Measurements from ENCODE around the gene DNAJA4. TPM values are rescaled to one million over a fixed set of nuclear protein-coding genes. Genes with fewer than 3 reads are reported as not detected.

The DNAJA4 gene
- total RNA-seq, 4 donors from 2014 or later, result 9.5 to 21.9 (median 13.8) TPM

DNA sequence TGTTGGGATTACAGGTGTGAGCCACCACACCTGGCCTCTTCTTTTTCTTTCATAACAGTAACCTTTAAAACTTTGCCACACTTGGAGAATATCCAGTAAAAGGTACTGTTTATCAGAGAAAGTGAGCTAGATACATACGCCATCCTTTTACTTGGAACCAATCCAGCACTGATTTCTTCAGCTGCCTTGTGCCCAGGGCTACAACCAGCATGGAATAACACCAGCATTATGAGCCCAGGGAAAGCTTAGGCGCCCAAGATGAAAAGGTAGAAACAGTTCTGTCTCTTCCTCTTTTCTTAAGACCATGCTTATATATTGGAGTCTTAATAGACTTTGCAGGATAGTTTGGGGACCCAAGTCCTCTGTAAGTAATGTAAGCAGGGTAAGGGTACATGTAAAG, 26.7 kb downstream of the DNAJA4 start:
- intact Hi-C loops (cut with DNase I), result no loop called here
- DNase-seq, result no peak
- peaks cover 3 to 28% of the 10 kb centered on the region in 2 donors for H3K36me3 ChIP-seq
- no peaks in the 10 kb centered on the region for H3K4me1 ChIP-seq
- no peaks in the 10 kb centered on the region for H3K27me3 ChIP-seq
- 71 to 90% methylated on average over 2 of the region's 2 CpGs for WGBS, 2 donors
- H3K27ac ChIP-seq, result no peak overlapping the region
- H3K9me3 ChIP-seq, result no peaks in the 10 kb centered on the region
- TF ChIP-seq POLR2A (IDR thresholded peaks at IDR 0.05), result no peak
- TF ChIP-seq, protein P1, sequence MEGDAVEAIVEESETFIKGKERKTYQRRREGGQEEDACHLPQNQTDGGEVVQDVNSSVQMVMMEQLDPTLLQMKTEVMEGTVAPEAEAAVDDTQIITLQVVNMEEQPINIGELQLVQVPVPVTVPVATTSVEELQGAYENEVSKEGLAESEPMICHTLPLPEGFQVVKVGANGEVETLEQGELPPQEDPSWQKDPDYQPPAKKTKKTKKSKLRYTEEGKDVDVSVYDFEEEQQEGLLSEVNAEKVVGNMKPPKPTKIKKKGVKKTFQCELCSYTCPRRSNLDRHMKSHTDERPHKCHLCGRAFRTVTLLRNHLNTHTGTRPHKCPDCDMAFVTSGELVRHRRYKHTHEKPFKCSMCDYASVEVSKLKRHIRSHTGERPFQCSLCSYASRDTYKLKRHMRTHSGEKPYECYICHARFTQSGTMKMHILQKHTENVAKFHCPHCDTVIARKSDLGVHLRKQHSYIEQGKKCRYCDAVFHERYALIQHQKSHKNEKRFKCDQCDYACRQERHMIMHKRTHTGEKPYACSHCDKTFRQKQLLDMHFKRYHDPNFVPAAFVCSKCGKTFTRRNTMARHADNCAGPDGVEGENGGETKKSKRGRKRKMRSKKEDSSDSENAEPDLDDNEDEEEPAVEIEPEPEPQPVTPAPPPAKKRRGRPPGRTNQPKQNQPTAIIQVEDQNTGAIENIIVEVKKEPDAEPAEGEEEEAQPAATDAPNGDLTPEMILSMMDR (IDR thresholded peaks at IDR 0.05), result no peak
- no peak overlapping the region for H3K4me3 ChIP-seq (replicated peaks in 1 of 3)

DNA sequence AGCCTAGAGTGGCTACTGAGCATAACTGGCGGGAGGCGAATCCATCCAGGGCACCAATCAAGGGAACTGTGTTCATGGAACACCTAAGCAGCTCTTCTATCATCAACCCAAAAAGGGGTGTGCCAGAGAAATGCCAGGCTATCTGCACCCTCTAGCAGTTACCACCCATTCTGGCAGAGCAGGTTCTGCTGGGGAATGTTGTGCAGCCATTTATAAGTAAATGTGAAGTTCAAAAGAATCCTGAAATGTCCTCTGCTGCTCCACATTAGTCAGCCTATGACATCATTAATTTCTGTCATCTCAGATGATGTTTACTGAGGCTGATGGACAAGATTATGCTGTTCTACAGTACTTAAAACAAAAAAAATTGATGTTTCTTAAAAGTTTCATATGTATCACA, 27.3 kb downstream of the DNAJA4 start:
- Histone ChIP-seq H3K9me3 (no peaks in the 10 kb centered on the region), H3K36me3 (peaks cover 3 to 25% of the 10 kb centered on the region in 2 donors), H3K4me1 (no peaks in the 10 kb centered on the region), H3K27ac (no peak overlapping the region), H3K27me3 (no peaks in the 10 kb centered on the region), H3K4me3 (replicated peaks in 1 of 3) (no peak overlapping the region)
- DNase-seq, result no peak
- intact Hi-C loops (cut with DNase I), result no loop called here
- WGBS, 2 donors, result 96% methylated on average over 2 of the region's 2 CpGs
- no peak for TF ChIP-seq POLR2A (IDR thresholded peaks at IDR 0.05)
- TF ChIP-seq, protein P1 (IDR thresholded peaks at IDR 0.05), result no peak

DNA sequence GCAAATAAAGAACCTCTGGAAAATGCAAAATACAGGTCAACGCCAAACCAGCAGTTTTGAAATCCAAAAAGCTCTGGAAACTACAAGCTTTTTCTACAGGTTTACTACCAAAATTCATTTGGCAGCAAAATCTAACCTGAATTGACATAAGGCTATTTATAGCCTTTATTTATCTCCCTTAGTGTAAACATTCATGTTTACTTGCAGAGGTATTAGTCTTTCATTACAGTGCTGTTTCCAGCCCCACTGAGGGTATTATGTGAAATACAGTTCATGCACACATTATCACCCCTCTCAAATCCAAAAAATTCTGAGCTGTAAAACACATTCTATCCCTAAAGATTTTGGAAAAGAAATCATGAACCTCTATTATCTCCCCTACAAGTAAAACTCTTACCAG, 27.9 kb downstream of the DNAJA4 start:
- TF ChIP-seq, protein P1 (IDR thresholded peaks at IDR 0.05), result no peak
- no peak for TF ChIP-seq POLR2A (IDR thresholded peaks at IDR 0.05)
- Histone ChIP-seq H3K36me3 (peaks cover 3 to 25% of the 10 kb centered on the region in 2 donors), H3K27me3 (no peaks in the 10 kb centered on the region), H3K4me3 (replicated peaks in 1 of 3) (no peak overlapping the region), H3K9me3 (no peaks in the 10 kb centered on the region), H3K4me1 (no peaks in the 10 kb centered on the region), H3K27ac (no peak overlapping the region)
- 97 to 100% methylated on average over 1 of the region's 1 CpG for WGBS, 2 donors
- intact Hi-C loops (cut with DNase I), result no loop called here
- DNase-seq, result no peak

DNA sequence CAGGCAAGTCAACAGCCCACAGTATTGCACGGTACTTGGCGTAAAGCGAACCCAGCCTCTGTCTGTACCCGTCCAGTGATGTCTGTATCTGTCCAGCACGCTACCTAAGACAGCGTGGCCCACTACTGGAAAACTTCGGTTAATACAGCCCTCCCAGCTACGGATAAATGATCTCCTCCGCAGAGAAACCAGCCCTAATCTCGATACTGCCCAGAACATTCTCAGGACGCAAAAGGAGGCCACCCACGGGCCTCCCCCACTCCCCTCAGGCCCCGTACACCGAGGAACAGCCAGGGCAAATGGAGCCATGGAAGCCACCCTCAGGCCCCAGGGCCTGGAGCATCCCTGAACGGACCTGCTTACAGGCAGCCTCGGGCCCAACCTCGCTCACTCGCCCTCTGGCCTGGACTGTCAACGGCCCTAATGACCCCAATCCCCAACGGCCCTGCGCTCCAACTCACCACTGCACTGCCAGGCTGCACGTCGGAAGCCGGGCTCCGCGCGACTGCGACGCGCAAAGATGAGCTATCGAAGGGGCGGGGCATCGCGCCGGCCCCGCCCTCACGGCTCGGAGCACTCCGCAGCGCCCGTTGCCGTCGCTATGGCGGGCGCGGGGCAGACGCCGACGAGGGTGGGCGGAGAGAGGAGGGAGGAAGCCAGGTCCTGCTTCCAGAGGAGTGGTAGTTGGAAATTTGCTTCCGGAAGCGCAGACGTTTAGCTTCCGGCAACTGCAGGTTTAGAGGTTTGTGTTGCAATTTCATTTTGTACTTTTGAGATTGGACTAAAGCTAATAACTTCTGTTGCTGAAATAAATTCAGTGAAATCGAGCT, 35.0 kb downstream of the DNAJA4 start, which contains the start of gene SKIC8:
Gene SKIC8, minus strand, starts transcription at position 509 of the 830 bp plus-strand sequence. CDS start 3,923 bp downstream, outside the sequence.
- no peaks in the 10 kb centered on the region for H3K27me3 ChIP-seq
- H3K36me3 ChIP-seq, result no peaks in the 10 kb centered on the region
- TF ChIP-seq POLR2A (IDR thresholded peaks at IDR 0.05), result peak in 1 of 2 donors; percentile 82
- TF ChIP-seq, protein P1 (IDR thresholded peaks at IDR 0.05), result no peak
- peak; percentile 94 to 95 for DNase-seq
- intact Hi-C loops (cut with DNase I), result no loop called here
- H3K4me3 ChIP-seq (replicated peaks in 1 of 3), result peak within 1 kb of the TSS; percentile 26 to 89 (median 59)
- no peaks in the 10 kb centered on the region for H3K9me3 ChIP-seq
- peak within 1 kb of the TSS; percentile 55 to 90 (median 57) for H3K27ac ChIP-seq
- 1% methylated on average over 14 to 41 of the region's 55 CpGs for WGBS, 2 donors
- peaks cover 7 to 10% of the 10 kb centered on the region in 2 donors for H3K4me1 ChIP-seq

DNA sequence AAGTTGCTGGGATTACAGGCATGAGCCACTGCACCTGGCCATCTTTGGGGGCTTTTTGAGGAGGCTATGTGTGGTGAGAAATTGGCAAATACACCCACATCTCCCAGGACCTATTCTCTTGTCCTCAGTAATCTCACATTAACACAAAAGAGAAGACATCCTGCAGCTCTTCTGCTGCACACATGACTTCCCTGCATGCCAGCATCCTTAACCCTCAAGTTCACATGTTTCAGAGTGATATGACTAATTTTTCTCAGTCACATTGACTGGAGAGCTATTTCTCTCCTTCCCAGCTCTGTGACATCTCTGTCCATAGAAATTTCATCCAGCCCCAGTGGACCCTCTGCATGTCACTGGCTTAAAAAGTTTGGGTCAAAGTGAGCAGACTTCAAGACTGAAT, 37.0 kb downstream of the DNAJA4 start:
- Histone ChIP-seq H3K27ac (no peak overlapping the region), H3K4me1 (peaks cover 7 to 17% of the 10 kb centered on the region in 2 donors), H3K27me3 (no peaks in the 10 kb centered on the region), H3K4me3 (replicated peaks in 1 of 3) (no peak overlapping the region), H3K36me3 (no peaks in the 10 kb centered on the region), H3K9me3 (no peaks in the 10 kb centered on the region)
- intact Hi-C loops (cut with DNase I), result no loop called here
- no peak for DNase-seq
- TF ChIP-seq, protein P1 (IDR thresholded peaks at IDR 0.05), result no peak
- no peak for TF ChIP-seq POLR2A (IDR thresholded peaks at IDR 0.05)
